HUES64 (cell line): Measurements from ENCODE around the gene DROSHA.
"Not testable (repeated sequence)": the region's sequence is repeated elsewhere in the genome, so short reads cannot be mapped to it uniquely, and the experiment has no call there.

Source experiments
- H3K27ac ChIP-seq: 2 replicates; pipeline ENCODE4 v1.7.0; 2013; ENCODE audit warnings: low read depth, low read length, inconsistent platforms
- H3K27me3 ChIP-seq: 2 replicates; pipeline ENCODE4 v1.6.1; 2013; ENCODE audit warnings: mild to moderate bottlenecking, low read length; ENCODE audit not compliant: insufficient read depth
- H3K36me3 ChIP-seq: 2 replicates; pipeline ENCODE4 v1.6.1; 2013; ENCODE audit warnings: mild to moderate bottlenecking, low read length; ENCODE audit not compliant: insufficient read depth
- H3K4me1 ChIP-seq: 2 replicates; pipeline ENCODE4 v1.6.1; 2013; ENCODE audit warnings: mild to moderate bottlenecking, low read length, moderate library complexity; ENCODE audit not compliant: insufficient read depth
- H3K4me3 ChIP-seq: 2 replicates; pipeline ENCODE4 v1.5.1; 2013; ENCODE audit warnings: mild to moderate bottlenecking, low read length, moderate library complexity
- H3K9ac ChIP-seq: 2 replicates; pipeline ENCODE4 v1.6.1; 2013; ENCODE audit warnings: mild to moderate bottlenecking, low read depth, low read length
- H3K9me3 ChIP-seq: 2 replicates; pipeline ENCODE4 v1.6.1; 2013; ENCODE audit warnings: low read depth, low read length; ENCODE audit not compliant: insufficient read depth
- WGBS: fragments of 150-250, 120-280 bp; methylation state at CpG from one replicate; pipeline ENCODE4 v1.1.7; 2013; ENCODE audit warnings: missing lambda C conversion rate; 5-methylcytosine and 5-hydroxymethylcytosine counted together

DROSHA gene

DNA sequence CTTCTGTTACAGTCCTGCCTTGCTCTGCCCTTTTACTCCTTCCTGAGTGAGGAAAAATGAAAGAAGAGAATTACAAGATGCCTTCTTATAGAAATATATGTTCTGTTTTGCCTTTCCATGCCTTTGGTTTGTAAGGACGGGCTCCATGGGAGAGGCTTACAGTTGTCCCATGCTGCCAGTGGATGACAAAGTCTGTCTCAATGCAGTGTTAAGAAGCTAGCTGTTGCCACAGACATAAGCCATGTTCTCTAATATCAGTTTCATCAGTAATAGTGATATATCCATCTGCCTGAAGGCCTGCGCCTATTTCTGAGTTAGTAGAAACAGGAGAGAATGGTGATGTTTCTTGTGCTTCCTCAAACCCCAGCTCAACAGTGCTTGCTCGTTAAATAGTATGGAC is 28.0 kb upstream of the DROSHA start:
- Histone ChIP-seq H3K36me3 (peaks cover 12% of the 10 kb centered on the region), H3K27me3 (no peaks in the 10 kb centered on the region), H3K4me3 (no peak overlapping the region), H3K4me1 (no peaks in the 10 kb centered on the region), H3K9me3 (no peaks in the 10 kb centered on the region), H3K27ac (no peak overlapping the region), H3K9ac (no peak overlapping the region)
- 95% methylated on average over 3 of the region's 3 CpGs for WGBS

DNA sequence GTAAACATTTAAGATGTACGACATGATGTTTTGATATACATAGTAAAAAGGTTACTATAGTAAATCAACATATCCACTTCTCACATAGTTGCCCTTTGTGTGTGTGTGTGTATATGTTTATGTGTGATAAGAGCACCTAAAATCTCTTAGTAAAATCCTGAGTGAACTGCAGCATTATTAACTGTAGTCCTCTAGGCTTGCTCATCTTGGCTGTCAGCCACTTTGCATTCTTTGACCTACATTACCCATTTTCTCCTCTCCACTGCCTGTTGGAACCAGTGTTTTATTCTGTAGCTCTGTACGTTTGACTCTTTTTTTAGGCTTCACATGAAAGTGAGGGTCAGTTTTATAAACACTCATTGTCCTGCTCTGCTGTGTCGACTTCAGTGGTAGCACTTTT is 24.6 kb upstream of the DROSHA start:
- Histone ChIP-seq H3K4me3 (no peak overlapping the region), H3K9me3 (no peaks in the 10 kb centered on the region), H3K27me3 (no peaks in the 10 kb centered on the region), H3K27ac (no peak overlapping the region), H3K36me3 (peaks cover 46% of the 10 kb centered on the region), H3K9ac (no peak overlapping the region), H3K4me1 (no peaks in the 10 kb centered on the region)
- 90% methylated on average over 2 of the region's 3 CpGs for WGBS

DNA sequence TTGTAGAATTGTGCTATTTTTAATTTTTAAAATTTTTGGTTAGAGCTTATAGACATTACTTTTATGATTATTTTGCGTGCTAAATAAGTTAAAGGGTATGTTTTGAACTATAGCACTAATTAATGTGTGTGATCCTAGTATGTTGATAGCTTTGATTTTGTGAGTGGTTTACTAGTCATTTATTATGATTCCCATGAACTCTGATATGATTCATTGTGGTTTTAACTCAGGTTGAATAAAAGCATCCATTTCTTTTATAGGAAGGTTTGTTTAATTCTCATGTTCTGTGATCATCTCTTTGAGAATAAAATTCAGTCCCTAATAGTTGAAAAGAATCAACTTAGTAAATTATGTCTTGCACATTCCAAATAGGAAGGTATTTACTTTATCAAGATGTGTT is 22.7 kb upstream of the DROSHA start:
- Histone ChIP-seq H3K27me3 (no peaks in the 10 kb centered on the region), H3K4me3 (no peak overlapping the region), H3K36me3 (peaks cover 61% of the 10 kb centered on the region), H3K9me3 (no peaks in the 10 kb centered on the region), H3K9ac (no peak overlapping the region), H3K4me1 (no peaks in the 10 kb centered on the region), H3K27ac (no peak overlapping the region)
- WGBS, result 96% methylated on average over 1 of the region's 1 CpG

DNA sequence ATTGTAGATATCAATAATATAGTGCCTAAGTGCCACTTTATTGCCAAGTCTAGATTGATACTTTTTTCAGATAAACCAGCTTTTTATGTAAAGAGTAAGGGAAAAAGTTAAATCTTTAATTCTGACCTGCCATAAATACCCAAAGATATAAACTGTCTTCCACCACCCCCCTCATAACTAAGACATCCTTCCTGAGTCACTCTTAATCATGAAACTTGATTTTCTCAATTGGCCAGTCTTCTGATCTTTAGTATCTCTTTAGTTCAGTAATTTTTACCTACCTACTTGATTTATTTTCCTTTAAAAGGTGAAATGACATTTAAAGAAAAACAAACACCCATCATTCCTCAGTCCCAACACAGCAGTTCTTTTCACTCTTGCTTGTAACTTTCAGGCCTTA is 22.0 kb upstream of the DROSHA start:
- H3K27ac ChIP-seq, result no peak overlapping the region
- no peaks in the 10 kb centered on the region for H3K4me1 ChIP-seq
- no peak overlapping the region for H3K9ac ChIP-seq
- no peaks in the 10 kb centered on the region for H3K27me3 ChIP-seq
- H3K4me3 ChIP-seq, result no peak overlapping the region
- H3K36me3 ChIP-seq, result peaks cover 67% of the 10 kb centered on the region
- H3K9me3 ChIP-seq, result no peaks in the 10 kb centered on the region

DNA sequence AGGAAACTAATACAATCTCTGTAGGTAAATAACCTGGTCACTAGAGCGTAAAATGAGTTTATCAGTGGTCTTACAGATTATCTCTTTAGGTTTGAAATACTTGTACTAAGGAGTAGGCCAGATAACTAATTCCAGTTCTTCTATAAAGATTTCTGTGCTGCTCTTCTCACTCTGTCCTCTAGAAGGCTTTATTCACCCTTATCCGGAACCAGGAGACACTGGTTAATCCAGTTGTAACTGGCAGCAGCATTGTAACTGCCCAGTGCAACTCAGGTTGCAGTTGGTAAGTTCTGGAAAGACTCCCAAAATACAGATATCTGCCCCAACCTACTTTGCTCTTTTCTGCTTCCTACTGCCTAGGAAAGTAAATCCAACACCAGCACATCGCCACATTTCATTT is 20.0 kb upstream of the DROSHA start:
- H3K27me3 ChIP-seq, result no peaks in the 10 kb centered on the region
- no peak overlapping the region for H3K4me3 ChIP-seq
- no peaks in the 10 kb centered on the region for H3K4me1 ChIP-seq
- H3K9me3 ChIP-seq, result no peaks in the 10 kb centered on the region
- WGBS, result 96% methylated on average over 2 of the region's 3 CpGs
- no peak overlapping the region for H3K9ac ChIP-seq
- no peak overlapping the region for H3K27ac ChIP-seq
- H3K36me3 ChIP-seq, result peaks cover 86% of the 10 kb centered on the region

DNA sequence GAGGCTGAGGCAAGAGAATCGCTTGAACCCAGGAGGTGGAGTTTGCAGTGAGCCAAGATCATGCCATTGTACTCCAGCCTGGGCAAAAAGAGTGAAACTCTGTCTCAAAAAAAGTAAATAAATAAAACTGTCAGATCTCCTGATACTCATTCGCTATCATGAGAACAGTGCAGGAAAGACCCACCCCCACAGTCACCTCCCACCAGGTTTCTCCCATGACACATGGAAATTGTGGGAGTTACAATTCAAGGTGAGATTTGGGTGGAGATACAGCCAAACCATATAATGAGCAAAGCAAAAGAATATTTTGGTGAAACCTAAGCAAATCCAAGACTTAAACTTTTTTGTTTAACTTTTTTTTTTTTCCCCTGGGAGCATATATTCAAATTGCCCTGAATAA is 17.2 kb upstream of the DROSHA start:
- H3K36me3 ChIP-seq, result peaks cover 90% of the 10 kb centered on the region
- H3K4me3 ChIP-seq, H3K27me3 ChIP-seq, H3K4me1 ChIP-seq, H3K9me3 ChIP-seq, H3K9ac ChIP-seq, H3K27ac ChIP-seq: not testable (repeated sequence)
- 98% methylated on average over 2 of the region's 2 CpGs for WGBS

DNA sequence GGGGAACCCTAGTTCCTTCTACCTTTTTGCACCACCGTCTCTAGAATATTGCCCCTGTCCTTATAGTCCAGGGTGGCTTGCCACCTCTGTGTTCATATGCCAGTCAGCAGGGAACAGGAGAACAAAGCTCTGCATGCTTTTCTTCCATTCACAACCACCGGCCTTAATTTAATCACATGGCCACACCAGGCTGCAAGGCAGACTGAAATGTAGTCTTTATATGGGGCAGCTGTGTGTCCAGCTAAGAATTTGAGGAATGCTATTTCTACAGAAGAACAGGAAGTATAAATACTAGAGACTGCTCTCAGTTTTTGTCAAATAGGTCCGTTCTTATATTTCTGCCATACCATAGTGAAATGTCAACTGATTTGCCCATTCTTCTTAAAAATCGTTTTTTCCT is 6.0 kb upstream of the DROSHA start:
- Histone ChIP-seq H3K9ac (no peak overlapping the region), H3K27me3 (no peaks in the 10 kb centered on the region), H3K36me3 (peaks cover 88% of the 10 kb centered on the region), H3K9me3 (no peaks in the 10 kb centered on the region), H3K4me3 (no peak overlapping the region), H3K27ac (no peak overlapping the region), H3K4me1 (0 out of 2 replicates have a peak, but pooled peaks cover 4% of the 10 kb centered on the region)
- WGBS, result 94% methylated on average over 4 of the region's 4 CpGs

DNA sequence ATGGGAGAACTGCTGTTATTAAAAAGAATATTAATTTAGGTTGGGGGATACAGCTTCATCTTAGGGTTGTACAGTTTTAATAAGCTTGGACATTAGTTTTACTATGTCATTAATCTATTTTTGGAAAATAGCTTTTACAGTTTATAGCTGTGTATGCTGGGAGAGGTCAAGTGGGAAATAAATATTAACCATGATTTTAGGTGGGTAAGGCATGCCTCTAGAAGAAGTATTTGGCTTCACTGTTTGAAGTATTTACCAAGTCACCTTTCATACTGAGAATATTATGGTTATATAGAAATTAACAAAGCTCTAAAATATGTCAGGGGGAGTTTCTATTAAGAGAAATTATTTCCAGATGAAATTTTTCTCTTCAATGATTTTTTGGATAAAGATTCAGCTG is 5.5 kb upstream of the DROSHA start:
- peaks cover 83% of the 10 kb centered on the region for H3K36me3 ChIP-seq
- no peaks in the 10 kb centered on the region for H3K9me3 ChIP-seq
- H3K4me1 ChIP-seq, result 0 out of 2 replicates have a peak, but pooled peaks cover 4% of the 10 kb centered on the region
- no peak overlapping the region for H3K4me3 ChIP-seq
- H3K9ac ChIP-seq, result no peak overlapping the region
- H3K27me3 ChIP-seq, result no peaks in the 10 kb centered on the region
- no peak overlapping the region for H3K27ac ChIP-seq

DNA sequence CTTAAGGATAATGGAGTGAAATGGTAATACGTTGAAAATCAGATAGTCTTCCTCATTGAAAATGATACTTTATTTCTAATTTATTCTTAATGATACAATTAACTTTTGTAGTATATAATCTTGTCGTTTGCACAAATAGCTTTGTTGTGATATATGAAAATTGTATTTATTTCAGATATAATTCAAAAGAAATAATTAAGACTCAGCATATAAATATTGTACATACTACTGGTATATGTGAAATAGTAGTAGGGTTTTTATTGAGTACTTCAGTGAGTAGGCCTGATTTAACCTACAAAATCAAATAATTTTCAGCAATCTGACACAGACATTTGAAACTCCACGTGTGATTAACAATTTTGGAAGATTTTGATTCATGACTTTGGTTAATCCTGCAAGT is 5.0 kb upstream of the DROSHA start:
- no peak overlapping the region for H3K4me3 ChIP-seq
- 93% methylated on average over 1 of the region's 3 CpGs for WGBS
- no peak overlapping the region for H3K27ac ChIP-seq
- no peaks in the 10 kb centered on the region for H3K27me3 ChIP-seq
- H3K9ac ChIP-seq, result no peak overlapping the region
- H3K36me3 ChIP-seq, result peaks cover 79% of the 10 kb centered on the region
- 0 out of 2 replicates have a peak, but pooled peaks cover 4% of the 10 kb centered on the region for H3K4me1 ChIP-seq
- no peaks in the 10 kb centered on the region for H3K9me3 ChIP-seq

DNA sequence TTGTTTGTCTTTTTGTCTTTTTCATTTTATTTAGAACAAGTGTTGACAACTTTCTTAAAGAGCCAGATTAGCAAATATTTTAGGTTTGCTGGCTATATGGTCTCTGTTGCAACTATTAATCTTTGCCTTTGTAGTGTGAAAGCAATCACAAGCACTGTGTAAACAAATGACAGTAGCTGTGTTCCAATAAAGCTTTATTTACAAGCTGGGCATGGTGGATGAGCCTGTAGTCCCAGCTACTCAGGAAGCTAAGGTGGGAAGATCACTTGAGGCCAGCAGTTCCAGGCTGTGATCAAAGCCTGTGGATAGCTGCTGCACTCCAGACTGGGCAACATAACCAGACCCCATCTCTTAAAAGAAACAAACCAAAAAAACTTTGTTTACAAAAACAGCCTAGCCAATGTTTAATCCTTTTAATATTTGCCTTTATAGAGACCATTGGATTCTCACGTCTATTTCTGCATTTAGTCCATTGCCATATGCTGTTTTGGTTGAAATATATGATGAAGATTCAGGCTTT is 2.7 kb upstream of the DROSHA start:
- H3K27me3 ChIP-seq, result no peaks in the 10 kb centered on the region
- H3K4me3 ChIP-seq, result no peak overlapping the region
- peaks cover 61% of the 10 kb centered on the region for H3K36me3 ChIP-seq
- 94% methylated on average over 1 of the region's 1 CpG for WGBS
- H3K9ac ChIP-seq, result no peak overlapping the region
- H3K4me1 ChIP-seq, result 0 out of 2 replicates have a peak, but pooled peaks cover 4% of the 10 kb centered on the region
- H3K27ac ChIP-seq, result no peak overlapping the region
- H3K9me3 ChIP-seq, result no peaks in the 10 kb centered on the region

DNA sequence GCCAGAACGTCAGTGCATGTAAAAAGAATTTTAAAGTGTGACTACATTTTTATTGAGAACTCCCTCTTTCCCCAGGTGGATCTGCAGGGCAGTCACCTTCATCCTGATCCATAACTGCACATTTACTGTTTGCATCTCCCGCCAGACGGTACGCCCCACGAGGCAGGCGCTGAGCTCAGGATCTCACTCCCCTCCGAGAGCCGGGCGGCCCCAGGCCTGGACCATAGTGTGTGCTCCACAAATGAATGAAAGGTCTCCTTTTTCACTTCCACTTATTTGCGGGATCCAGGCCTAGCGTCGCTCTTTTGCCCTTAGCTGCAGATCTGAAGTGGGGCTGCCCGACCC is 378 bp downstream of the DROSHA start:
- peak overlapping the region; percentile 33; the same call in 1 of the 2 replicates for H3K27ac ChIP-seq

DNA sequence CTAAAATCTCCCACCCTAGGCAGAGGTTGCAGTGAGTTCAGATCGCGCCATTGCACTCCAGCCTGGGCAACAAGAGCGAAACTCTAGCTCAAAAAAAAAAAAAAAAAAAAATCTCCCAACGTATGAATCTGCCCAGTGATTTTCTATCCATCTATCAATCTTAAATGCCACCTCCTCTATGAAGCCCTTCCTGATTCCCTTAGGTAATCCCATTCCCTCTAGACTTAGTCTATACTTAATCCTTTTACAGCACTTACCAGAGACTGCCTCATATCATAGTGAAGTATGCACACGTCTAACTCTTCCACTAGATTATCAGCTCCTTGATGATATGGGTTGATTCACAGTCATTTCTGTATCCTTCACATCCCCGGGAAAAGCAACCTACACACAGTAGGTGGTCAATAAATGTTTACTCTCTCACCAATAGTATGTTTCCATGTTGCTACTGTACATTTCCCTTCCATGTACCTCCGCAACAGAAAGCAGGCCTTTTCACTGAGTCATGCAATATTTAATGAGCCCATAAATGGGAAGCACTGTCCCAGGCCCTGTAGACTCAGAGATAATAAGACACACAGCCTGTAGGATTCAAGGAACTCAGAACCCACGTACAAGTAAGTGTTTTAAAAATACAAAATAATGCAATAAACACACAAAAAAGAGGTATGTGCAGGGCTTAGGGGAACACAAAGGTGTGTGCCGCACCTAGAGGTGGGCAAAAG is 1.2 kb downstream of the DROSHA start:
- no peak overlapping the region for H3K27ac ChIP-seq

More for the DNA sequence above, 378 bp downstream of the DROSHA start:
- Histone ChIP-seq H3K36me3 (peaks cover 59% of the 10 kb centered on the region), H3K4me3 (peak overlapping the region; percentile 92), H3K9me3 (no peaks in the 10 kb centered on the region), H3K27me3 (no peaks in the 10 kb centered on the region), H3K9ac (peak overlapping the region; percentile 80), H3K4me1 (0 out of 2 replicates have a peak, but pooled peaks cover 4% of the 10 kb centered on the region)
- under 1% methylated on average over 12 of the region's 13 CpGs for WGBS

More for the DNA sequence above, 1.2 kb downstream of the DROSHA start:
- Histone ChIP-seq H3K9me3 (no peaks in the 10 kb centered on the region), H3K4me3 (peak overlapping the region; percentile 92), H3K9ac (peak overlapping the region; percentile 80), H3K4me1 (0 out of 2 replicates have a peak, but pooled peaks cover 4% of the 10 kb centered on the region), H3K27me3 (no peaks in the 10 kb centered on the region), H3K36me3 (peaks cover 60% of the 10 kb centered on the region)
- WGBS, result 84% methylated on average over 8 of the region's 9 CpGs
